HT-29 (cell line): ENCODE results near the gene MPDZ. TPM values are rescaled to one million over a fixed set of nuclear protein-coding genes. Genes with fewer than 3 reads are reported as not detected.
A peak's percentile ranks its signal among the peaks of the same experiment; 100 is the strongest.

Source experiments
- DNase-seq: peaks from one replicate; pipeline ENCODE4 v3.0.0-alpha.2; 2015; ENCODE audit warnings: low spot score
- total RNA-seq: library from RNA; depleted of rRNA; stranded (reverse); fragments of >200 nt; shearing (Covaris generic); gene quantifications from 2 replicates; pipeline ENCODE4 v1.2.3, GENCODE V29; 2014; rRNA removed

MPDZ gene
- total RNA-seq, result not detected in 2 replicates

GRCh38 chr9:13279284-13280141 lies at the start of gene MPDZ:
MPDZ (minus strand) TSS chr9:13279692; CDS start chr9:13250315, 29,377 bp downstream.
- DNase-seq, result no peak

- no peak for DNase-seq
Observed at GRCh38 chr9:13324988-13325387, 45.5 kb upstream of the MPDZ start.

- no peak for DNase-seq
Observed at GRCh38 chr9:13322828-13323550, 43.5 kb upstream of the MPDZ start.

- no peak for DNase-seq
Observed at GRCh38 chr9:13318027-13318426, 38.5 kb upstream of the MPDZ start.

- no peak for DNase-seq
Observed at GRCh38 chr9:13296972-13297371, 17.5 kb upstream of the MPDZ start.

- DNase-seq, result no peak
Observed at GRCh38 chr9:13295556-13295955, 16.1 kb upstream of the MPDZ start.

GRCh38 chr9:13292782-13293181 lies 13.3 kb upstream of the MPDZ start:
- DNase-seq, result no peak

- no peak for DNase-seq
Observed at GRCh38 chr9:13292158-13292557, 12.7 kb upstream of the MPDZ start.

- DNase-seq, result peak; percentile 10
Observed at GRCh38 chr9:13291718-13292117, 12.2 kb upstream of the MPDZ start.

GRCh38 chr9:13284011-13284410 lies 4.5 kb upstream of the MPDZ start:
- DNase-seq, result no peak

GRCh38 chr9:13282998-13283397 lies 3.5 kb upstream of the MPDZ start:
- DNase-seq, result no peak

GRCh38 chr9:13281356-13282016 lies 2.0 kb upstream of the MPDZ start:
- no peak for DNase-seq

- DNase-seq, result no peak
Observed at GRCh38 chr9:13278368-13279246, 885 bp downstream of the MPDZ start.

GRCh38 chr9:13278023-13278367 lies 1.5 kb downstream of the MPDZ start:
- DNase-seq, result no peak

GRCh38 chr9:13274886-13275641 lies 4.4 kb downstream of the MPDZ start:
- DNase-seq, result no peak

GRCh38 chr9:13270734-13271133 lies 8.8 kb downstream of the MPDZ start:
- no peak for DNase-seq

GRCh38 chr9:13269589-13270452 lies 9.7 kb downstream of the MPDZ start:
- no peak for DNase-seq

GRCh38 chr9:13268469-13268868 lies 11.0 kb downstream of the MPDZ start:
- DNase-seq, result no peak

- DNase-seq, result no peak
Observed at GRCh38 chr9:13267743-13268142, 11.7 kb downstream of the MPDZ start.

- no peak for DNase-seq
Observed at GRCh38 chr9:13266167-13266566, 13.3 kb downstream of the MPDZ start.
